GM19239 (cell line): ENCODE measurements around the gene COPB1.
"Not testable (repeated sequence)": the region's sequence is repeated elsewhere in the genome, so short reads cannot be mapped to it uniquely, and the experiment has no call there.

Experiments used
- DNase-seq: peaks from one replicate; pipeline ENCODE4 v3.0.0; 2011; ENCODE audit warnings: low spot score; ENCODE audit not compliant: insufficient read length
- FAIRE-seq: peaks from 2 replicates; lab custom pipeline; 2011; peaks lifted over from hg19 to GRCh38; lab: Jason Lieb, UNC

The COPB1 gene

DNA sequence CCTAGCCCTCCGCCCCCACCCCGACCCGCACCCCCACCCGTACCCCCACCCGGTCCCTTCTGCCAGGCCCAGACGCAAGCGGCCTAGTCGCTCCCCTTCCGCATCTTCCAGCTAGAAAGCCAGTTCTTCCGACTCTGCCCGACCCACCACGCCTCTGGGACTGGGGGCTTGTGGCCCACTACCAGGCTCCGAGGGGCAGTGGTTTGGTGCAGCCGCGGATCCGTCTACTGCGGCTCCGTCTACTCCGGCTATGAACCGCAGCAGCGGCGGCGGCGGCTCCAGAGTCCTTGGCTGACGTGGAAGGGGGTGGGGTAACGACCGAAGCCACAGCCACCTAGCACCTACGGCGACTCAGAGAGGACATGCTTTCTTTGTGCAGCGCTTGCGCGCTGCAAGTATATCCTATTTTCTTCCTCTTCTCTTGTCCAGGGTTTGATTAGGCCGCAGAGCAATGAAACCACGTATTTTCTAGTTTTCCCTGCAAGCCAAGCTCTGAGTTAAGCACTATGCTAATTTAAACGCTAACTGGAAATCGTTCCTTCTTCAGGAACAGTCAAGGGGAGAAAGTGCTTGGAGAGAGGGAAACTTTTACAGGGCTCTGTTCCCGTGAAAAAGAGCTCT lies at the start of gene COPB1:
Gene COPB1, minus strand, starts transcription at position 252 of the 621 bp plus-strand sequence. CDS start 883 bp downstream, outside the sequence.
- FAIRE-seq = no peak
- DNase-seq = peak; percentile 62

GRCh38 chr11:14547440-14547839 lies 47.8 kb upstream of the COPB1 start:
- no peak for FAIRE-seq
- DNase-seq = no peak

- no peak for FAIRE-seq
- DNase-seq = no peak
Measured at GRCh38 chr11:14546672-14547071, 47.1 kb upstream of the COPB1 start.

DNA sequence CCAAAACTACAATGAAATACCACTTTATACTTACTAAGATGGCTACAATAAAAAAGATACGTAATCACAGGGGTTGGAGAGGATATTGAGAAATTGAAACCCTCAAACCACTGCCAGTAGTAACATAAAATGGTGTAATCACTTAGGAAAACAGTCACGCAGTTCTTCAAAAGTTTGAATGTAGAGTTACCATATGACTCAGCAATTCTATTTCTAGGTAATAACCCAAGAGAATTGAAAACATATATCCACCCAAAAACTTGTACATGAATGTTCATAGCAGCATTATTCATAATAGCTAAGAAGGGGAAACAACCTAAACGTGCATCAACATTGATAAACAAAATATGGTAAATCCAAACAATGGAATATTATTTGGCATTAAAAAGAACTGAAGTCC lies 45.0 kb upstream of the COPB1 start:
- DNase-seq = no peak
- no peak for FAIRE-seq

DNA sequence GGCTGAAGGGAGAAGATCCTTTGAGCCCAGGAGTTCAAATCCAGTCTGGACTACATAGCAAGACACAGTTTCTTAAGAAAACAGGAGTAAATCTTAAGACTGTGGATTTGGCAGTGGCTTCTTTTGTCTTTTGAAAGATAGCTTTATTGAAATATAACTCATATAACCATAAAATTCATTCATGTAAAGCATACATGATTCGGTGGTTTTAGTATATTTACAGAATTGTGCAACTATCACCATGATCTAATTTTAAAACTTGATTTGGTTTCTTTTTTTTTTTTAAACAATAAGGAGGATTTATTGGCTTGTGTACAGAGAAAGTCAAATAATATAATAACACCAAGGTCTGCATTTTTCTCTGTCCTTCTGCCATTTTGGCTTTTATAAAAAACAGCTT lies 43.6 kb upstream of the COPB1 start:
- no peak for FAIRE-seq
- DNase-seq = no peak

- FAIRE-seq = no peak
- no peak for DNase-seq
Measured at GRCh38 chr11:14542324-14542723, 42.7 kb upstream of the COPB1 start.

DNA sequence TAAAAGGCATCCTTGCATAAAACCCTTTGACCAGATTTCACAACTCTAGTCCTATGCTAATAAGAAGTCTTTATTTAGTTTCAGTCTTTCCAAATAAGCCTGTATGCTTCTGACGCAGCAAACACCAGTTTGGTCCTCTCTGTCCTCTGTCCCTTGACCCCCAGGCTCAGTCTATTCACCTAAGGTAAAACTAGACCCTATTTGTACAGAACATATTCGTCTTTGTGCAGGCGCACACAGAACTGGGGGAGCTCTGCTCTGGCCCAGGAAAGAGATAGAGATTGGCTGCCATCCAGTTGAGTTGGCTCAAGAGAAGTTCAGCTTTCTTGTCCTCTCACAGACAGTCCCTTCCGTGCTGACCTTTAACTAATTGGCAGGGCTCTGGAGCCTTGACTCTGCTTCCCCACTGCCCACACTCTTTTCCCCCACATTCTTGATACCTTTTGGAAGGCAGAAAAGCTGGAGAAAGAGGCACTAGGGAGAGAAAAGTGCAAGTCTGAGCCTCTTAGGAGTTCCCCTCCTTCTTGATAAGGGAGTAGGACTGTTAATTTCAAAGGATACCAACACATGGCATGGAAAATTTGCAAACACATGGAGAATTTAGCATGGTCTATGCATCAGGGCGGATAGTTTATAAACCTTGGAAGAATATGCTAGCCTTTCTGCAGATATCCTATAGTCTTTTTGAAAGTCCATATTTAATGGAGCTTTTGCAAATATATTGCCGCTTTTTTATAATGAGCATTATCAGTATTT lies 41.8 kb upstream of the COPB1 start:
- no peak for FAIRE-seq
- no peak for DNase-seq

DNA sequence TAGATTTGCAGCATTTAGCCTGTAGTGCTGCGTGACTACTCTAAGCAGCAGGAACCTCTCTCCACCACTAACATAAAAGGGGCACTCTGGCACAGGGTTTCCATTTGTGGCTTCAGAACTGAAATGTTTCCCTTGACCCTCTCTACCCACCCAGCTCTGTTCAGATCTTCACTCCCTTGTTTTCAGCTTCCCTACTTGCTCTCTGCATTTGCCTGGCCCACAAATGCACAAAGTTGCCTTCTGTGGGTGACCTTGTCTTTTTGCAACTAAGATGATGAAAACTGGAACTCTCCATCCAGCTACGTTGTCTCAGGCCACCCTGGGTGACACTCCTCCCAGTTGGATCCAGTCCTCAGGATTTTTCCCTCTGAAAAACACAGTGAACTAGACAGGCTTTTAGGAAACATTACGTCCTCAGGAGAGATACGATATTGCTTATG lies 40.4 kb upstream of the COPB1 start:
- no peak for DNase-seq
- no peak for FAIRE-seq

DNA sequence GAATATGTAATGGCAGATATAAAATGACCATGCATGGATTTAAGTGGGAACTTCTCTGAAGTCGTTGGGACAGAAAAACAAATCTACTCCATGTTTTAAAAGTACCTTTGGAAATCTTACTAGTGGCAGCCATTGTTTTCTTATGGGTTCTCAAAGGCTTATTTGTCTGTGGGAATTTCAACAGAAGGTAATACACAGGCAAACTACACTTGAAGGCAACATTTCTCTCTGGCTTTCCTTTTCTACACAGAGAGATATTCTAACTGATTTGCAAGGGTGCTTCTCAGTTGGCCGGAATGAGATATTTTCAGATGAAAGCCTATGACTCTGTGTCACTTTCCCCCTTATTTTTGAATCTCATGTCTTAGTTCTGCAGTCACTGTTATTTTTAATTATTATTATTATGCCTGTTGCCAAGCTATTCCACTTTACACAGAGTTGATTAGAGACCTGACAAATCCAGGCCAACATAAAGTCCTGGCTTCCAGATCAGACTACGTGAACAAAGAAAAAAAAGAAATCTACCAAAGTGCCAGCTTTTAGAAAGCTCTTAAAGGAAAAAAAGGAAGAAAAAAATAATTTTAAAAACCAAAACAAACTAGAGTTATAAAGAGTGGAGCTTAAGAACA lies 39.4 kb upstream of the COPB1 start:
- FAIRE-seq = no peak
- DNase-seq = no peak

DNA sequence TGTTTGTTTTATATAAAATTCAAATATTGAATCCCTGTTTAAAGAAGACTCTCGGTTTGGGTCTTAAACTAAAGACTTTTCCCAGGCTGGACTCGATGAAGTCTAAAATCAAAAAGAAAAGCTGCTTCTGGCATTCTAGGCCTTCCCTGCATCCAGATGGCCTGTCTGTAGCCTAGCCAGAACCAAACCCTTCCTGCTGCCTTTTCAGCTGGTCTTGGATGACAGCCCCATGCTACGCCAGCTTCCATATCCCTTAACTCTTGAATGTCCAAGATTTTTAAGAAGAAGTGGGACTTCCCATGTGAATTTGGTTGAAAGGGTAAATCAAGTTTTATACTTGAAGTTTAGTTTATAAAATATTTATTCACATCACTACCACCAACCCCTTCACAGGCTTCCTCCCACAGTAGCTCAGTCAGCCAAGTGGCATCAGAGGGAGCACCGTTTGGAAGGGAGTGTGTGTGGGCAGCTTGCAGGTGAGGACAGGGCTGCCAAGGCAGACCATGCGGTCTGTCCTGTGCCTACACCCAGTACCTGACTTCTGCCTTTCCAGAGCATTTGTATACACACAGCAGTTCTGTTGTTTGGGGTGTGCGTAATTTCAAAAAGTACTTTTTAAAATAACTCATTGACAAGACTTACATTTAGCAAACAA lies 38.8 kb upstream of the COPB1 start:
- no peak for DNase-seq
- FAIRE-seq = no peak

DNA sequence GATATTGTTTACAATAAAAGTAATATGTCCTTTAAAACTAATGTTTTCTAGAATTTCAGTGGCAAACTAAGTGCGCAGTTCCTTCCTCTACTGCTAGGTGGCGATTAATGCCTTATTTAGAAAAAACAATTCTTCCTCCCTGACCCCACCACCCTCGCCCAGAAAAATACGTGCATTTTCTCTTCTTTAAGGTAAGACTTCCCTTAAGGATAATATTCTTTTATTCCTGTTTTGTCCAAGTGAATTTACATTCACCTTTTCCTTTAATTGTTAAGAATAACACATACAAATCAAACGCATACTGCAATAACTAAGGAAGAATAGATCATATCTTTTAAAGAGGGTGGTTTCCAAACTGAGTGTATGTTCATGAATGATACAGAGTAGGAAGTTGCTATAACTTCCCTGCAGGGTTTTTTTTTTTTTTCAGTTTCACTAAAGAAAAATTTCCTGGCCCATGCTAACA lies 37.6 kb upstream of the COPB1 start:
- peak; percentile 40 for DNase-seq
- peak; percentile 88 for FAIRE-seq

- DNase-seq, FAIRE-seq: not testable (repeated sequence)
Measured at GRCh38 chr11:14535166-14535565, 35.6 kb upstream of the COPB1 start.

DNA sequence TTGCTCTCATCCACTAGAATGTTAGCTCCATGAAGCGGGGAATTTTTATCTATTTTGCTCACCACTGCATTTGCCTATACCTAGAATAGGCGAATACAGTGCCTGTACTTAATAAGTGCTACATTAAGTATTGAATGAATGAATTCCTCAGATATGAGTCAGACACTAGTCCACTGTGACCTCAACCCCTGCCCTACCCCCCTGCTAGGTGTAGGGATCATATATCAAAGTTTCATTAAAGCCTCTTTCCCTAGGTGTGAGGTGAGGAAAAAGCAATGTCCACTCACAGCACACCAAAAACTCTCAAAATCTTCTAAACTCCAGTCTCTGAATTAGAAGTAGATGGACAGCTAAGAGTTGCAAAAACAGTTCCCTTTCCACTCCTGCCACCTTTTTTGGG lies 30.3 kb upstream of the COPB1 start:
- no peak for DNase-seq
- no peak for FAIRE-seq

DNA sequence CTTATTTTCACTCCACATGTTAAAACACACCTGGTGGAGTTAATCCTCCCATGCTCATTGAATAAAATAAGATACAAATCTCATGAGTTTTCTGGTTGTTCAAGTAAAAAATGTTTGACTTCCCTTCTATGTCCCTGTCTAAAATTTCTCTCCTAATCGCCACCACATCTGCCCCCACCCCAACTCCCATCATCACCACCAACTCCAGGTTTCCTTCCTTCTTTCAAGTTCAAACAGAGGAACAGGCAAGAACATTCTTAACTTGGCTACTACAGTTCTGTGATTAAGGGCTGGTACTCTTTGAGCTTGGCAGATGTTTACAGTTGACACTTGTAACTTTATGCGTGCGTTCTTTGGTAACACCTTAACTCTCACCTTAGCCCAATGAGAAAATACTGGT lies 29.7 kb upstream of the COPB1 start:
- no peak for DNase-seq
- no peak for FAIRE-seq

DNA sequence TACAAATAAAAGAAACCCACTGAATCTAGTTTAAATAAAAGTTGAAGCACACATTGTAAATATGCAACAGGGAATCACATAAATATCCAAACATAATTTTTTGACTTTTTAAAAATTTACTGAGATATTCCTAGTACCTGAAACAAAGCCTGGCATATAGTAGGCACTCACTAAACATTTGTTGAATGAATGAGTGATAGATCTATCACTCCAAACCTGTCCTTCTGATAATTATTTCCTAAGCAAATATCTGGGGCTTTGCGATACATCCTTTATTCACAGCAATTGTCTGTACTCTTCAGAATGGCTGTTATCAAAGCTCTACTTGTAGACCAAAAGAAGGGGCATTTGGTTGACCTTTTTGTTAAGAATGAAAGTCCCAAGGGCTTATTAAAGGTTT lies 23.2 kb upstream of the COPB1 start:
- no peak for DNase-seq
- no peak for FAIRE-seq

DNA sequence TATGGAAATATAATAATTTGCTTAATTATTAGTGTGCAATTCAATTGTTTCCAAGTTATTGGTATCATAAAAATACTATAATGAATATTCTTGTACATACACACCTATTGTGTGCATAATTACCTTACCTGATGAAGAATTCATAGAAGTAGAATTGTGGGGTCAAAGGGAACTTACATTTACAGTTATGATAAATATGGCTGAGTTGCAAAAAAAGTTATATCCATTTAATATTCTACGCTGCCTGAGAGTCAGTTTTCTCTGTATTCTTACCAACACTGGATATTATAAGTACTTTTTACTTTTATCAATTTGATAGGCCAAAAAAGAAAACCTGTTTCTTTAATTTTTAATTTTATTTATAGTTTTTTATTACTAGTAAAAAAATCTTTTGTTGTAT lies 22.6 kb upstream of the COPB1 start:
- FAIRE-seq (no peak), DNase-seq (no peak)

DNA sequence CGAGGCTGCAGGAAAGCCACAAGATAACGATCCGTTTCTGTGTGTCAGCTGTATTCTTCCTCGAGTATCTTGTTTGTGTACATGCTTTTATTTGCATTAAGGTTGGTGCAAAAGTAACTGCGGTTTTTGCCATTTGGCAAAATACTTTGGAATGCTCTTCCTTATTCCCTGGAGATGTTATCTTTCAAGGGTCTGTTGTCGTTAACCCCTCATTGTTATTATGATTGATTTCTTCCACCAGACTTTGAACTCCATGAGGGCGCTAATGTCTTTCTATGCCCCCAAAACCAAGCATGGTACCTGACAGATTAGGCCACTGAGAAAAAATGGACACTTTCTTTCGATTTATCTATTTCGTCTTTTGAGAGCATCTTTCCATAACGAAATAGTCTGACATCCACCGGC lies 21.1 kb upstream of the COPB1 start:
- FAIRE-seq = no peak
- DNase-seq = no peak

- DNase-seq (peak; percentile 52), FAIRE-seq (peak; percentile 95)
Measured at GRCh38 chr11:14519917-14520746, 20.5 kb upstream of the COPB1 start, which contains the start of gene PSMA1. Gene PSMA1, minus strand, starts transcription at chr11:14520386. Its CDS starts 87 bp downstream, at chr11:14520299.

DNA sequence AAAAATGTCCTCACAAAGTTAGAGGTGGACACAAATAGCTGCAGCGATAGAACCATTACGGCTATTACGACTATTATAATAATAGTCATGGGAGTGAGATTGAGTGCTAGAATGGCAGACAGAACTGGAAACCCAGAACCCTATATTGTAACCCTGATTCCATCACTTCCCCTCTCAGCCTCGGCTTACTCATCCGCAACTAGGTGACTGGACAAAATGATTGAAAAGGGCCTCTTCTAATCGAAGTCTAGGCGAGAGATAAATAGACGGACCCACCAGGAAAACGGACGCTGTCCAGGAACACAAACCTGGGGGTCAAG lies 19.9 kb upstream of the COPB1 start:
- DNase-seq (no peak), FAIRE-seq (peak; percentile 53)

- peak; percentile 90 for FAIRE-seq
- DNase-seq = no peak
Measured at GRCh38 chr11:14518820-14519219, 19.2 kb upstream of the COPB1 start.
